Lower lobe of right lung (tissue), 2 donors: ENCODE results near the gene PCF11. TPM values are rescaled to one million over a fixed set of nuclear protein-coding genes. Genes with fewer than 3 reads are reported as not detected.

Source experiments
- ATAC-seq, 2 donors: fragments of 200-7000 bp; cut with Tn5 transposase; one replicate each; pipeline ENCODE4 v1.9.1; 2020 to 2022; ENCODE audit warnings: mild to moderate bottlenecking in 2 of 2, moderate library complexity in 2 of 2
- DNase-seq: peaks from one replicate; pipeline ENCODE4 v3.0.0-alpha.2; 2020
- H3K27ac ChIP-seq: fragments of 200-600 bp; one replicate; pipeline ENCODE4 v1.8.0; 2022
- H3K27me3 ChIP-seq: fragments of 200-600 bp; one replicate; pipeline ENCODE4 v1.8.0; 2022; ENCODE audit warnings: low read depth
- H3K36me3 ChIP-seq: fragments of 200-600 bp; one replicate; pipeline ENCODE4 v1.8.0; 2022; ENCODE audit warnings: mild to moderate bottlenecking
- H3K4me1 ChIP-seq: fragments of 200-600 bp; one replicate; pipeline ENCODE4 v1.8.0; 2022
- H3K4me3 ChIP-seq: fragments of 200-600 bp; one replicate; pipeline ENCODE4 v1.8.0; 2022; ENCODE audit warnings: mild to moderate bottlenecking
- H3K9me3 ChIP-seq: fragments of 200-600 bp; one replicate; pipeline ENCODE4 v1.8.0; 2022
- CTCF ChIP-seq: fragments of 200-600 bp; IDR thresholded peaks from one replicate; pipeline ENCODE4 v1.8.0; 2022; ENCODE audit warnings: antibody characterized with exemption, mild to moderate bottlenecking
- intact Hi-C: fragments of 100-400 bp; cut with DNase I; formaldehyde crosslinking; loops from one replicate; pipeline ENCODE4 v1.11.0; 2022
- long read RNA-seq: library from polyadenylated mRNA; unstranded; transcript quantifications from one replicate; pipeline ENCODE4 v2.0.0, GENCODE V29; 2021
- total RNA-seq: library from RNA; stranded (reverse); fragmentation: NEBNext Ultra II Directional; extraction: Animal tissue kit (Norgen Biotek cat#: 25700); gene quantifications from one replicate; pipeline ENCODE4 v1.2.1, GENCODE V29; 2021
- donor health status: DM: no; HTN: yes; CAD: no; lungs with severe emphysema.

PCF11 gene
- 58.6 TPM for total RNA-seq
- long read RNA-seq, full-length matches to known transcripts, result 6 of 13 reads
- long read RNA-seq, partial matches to known transcripts, result 6 of 13 reads
- long read RNA-seq, other reads (novel, unspliced or antisense), result 1 of 13 reads

- intact Hi-C loops, result no loop called here
- DNase-seq, result no peak
- no peak for TF ChIP-seq CTCF
Measured at GRCh38 chr11:83156996-83157593, at the start of gene PCF11. Gene PCF11 (plus strand): TSS chr11:83157131. CDS start chr11:83157440, 309 bp downstream.

GRCh38 chr11:83112886-83113285 lies 44.0 kb upstream of the PCF11 start:
- no peak for DNase-seq
- Histone ChIP-seq H3K4me3 (no peak overlapping the region), H3K36me3 (no peaks in the 10 kb centered on the region), H3K27ac (no peak overlapping the region), H3K9me3 (no peaks in the 10 kb centered on the region), H3K4me1 (peaks cover 19% of the 10 kb centered on the region), H3K27me3 (no peaks in the 10 kb centered on the region)
- no peak for ATAC-seq
- intact Hi-C loops, result no loop called here
- no peak for TF ChIP-seq CTCF

More at GRCh38 chr11:83156996-83157593, at the start of gene PCF11:
- Histone ChIP-seq H3K36me3 (peaks cover 5% of the 10 kb centered on the region), H3K4me3 (peak within 1 kb of the TSS; percentile 74), H3K4me1 (peaks cover 27% of the 10 kb centered on the region), H3K27me3 (no peaks in the 10 kb centered on the region), H3K9me3 (no peaks in the 10 kb centered on the region), H3K27ac (peak within 1 kb of the TSS; percentile 99)
- ATAC-seq, result peak; percentile 24 to 48

GRCh38 chr11:83115026-83115425 lies 41.9 kb upstream of the PCF11 start:
- no peak for ATAC-seq

DNA sequence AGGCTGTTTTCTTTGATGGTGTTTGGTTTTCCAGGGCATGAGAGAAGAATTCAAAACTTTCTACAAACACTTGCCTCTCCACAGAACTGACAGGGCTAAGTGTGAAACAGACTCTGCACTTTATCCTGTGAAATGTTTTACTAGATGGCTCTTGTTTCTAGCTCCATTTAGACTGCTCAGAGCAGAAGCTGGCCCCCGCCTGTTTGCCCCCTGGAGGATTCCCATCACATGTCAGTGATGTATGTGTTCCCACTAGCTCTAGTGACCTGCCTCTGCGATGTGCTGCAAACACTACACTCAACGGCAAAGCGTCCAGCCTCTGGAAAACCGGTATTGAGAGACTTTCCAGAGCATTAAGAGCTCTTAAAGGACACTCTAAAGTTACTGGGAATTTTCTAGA lies 41.4 kb upstream of the PCF11 start:
- peaks cover 19% of the 10 kb centered on the region for H3K4me1 ChIP-seq
- intact Hi-C loops, result no loop called here

More at GRCh38 chr11:83115026-83115425, 41.9 kb upstream of the PCF11 start:
- intact Hi-C loops, result no loop called here
- no peak for DNase-seq
- Histone ChIP-seq H3K36me3 (no peaks in the 10 kb centered on the region), H3K4me3 (no peak overlapping the region), H3K27ac (no peak overlapping the region), H3K27me3 (no peaks in the 10 kb centered on the region), H3K9me3 (no peaks in the 10 kb centered on the region), H3K4me1 (peaks cover 19% of the 10 kb centered on the region)
- no peak for TF ChIP-seq CTCF

DNA sequence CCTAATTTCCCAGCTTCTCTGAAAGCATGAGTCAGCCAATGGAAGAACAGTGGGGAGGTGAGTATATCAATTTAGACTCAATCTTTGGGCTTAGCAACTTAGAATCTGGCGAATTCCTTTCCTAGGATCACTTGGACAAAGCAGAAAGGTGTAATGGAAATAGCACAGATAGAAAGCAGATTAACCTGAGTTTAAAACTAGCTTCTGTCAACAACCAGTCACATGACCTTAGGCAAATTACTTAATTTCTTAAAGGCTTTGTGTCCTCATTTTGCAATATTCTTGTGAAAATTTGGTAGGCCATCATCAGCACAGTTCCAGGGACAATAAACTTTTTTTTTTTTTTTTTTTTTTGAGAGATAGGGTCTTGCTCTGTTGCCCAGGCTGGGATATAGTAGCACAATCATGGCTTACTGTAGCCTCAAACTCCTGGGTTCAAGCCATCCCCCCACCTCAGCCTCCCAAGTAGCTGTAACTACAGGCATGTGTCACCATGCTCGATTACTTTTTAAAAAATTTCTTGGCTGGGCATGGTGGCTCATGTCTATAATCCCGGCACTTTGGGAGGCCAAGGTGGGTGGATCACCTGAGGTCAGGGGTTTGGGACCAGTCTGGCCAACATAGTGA lies 40.8 kb upstream of the PCF11 start:
- ATAC-seq (peak in 1 of 2 donors; percentile 61), DNase-seq (no peak)
- peaks cover 19% of the 10 kb centered on the region for H3K4me1 ChIP-seq
- no peaks in the 10 kb centered on the region for H3K27me3 ChIP-seq
- H3K36me3 ChIP-seq, result no peaks in the 10 kb centered on the region
- no peak overlapping the region for H3K27ac ChIP-seq
- H3K9me3 ChIP-seq, result no peaks in the 10 kb centered on the region
- H3K4me3 ChIP-seq, result peak overlapping the region; percentile 45
- no peak for TF ChIP-seq CTCF
- intact Hi-C loops, result no loop called here

More for the DNA sequence above, 41.4 kb upstream of the PCF11 start:
- no peaks in the 10 kb centered on the region for H3K9me3 ChIP-seq
- no peak overlapping the region for H3K27ac ChIP-seq
- TF ChIP-seq CTCF, result no peak
- DNase-seq (no peak), ATAC-seq (peak; percentile 43 to 54)
- no peak overlapping the region for H3K4me3 ChIP-seq
- no peaks in the 10 kb centered on the region for H3K36me3 ChIP-seq
- no peaks in the 10 kb centered on the region for H3K27me3 ChIP-seq
